ENCODE results near the gene GZMH.
"Not testable (repeated sequence)": the region's sequence is repeated elsewhere in the genome, so short reads cannot be mapped to it uniquely, and the experiment has no call there.

GRCh38 chr14:24648361-24648760 is 38.9 kb upstream of the GZMH start:
- TF ChIP-seq, protein P1, sequence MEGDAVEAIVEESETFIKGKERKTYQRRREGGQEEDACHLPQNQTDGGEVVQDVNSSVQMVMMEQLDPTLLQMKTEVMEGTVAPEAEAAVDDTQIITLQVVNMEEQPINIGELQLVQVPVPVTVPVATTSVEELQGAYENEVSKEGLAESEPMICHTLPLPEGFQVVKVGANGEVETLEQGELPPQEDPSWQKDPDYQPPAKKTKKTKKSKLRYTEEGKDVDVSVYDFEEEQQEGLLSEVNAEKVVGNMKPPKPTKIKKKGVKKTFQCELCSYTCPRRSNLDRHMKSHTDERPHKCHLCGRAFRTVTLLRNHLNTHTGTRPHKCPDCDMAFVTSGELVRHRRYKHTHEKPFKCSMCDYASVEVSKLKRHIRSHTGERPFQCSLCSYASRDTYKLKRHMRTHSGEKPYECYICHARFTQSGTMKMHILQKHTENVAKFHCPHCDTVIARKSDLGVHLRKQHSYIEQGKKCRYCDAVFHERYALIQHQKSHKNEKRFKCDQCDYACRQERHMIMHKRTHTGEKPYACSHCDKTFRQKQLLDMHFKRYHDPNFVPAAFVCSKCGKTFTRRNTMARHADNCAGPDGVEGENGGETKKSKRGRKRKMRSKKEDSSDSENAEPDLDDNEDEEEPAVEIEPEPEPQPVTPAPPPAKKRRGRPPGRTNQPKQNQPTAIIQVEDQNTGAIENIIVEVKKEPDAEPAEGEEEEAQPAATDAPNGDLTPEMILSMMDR (IDR thresholded peaks at IDR 0.05): not testable (repeated sequence)
- not testable (repeated sequence) for TF ChIP-seq EZH2 (IDR thresholded peaks at IDR 0.05; ENCODE audit: borderline replicate concordance, insufficient read depth, low read depth, low read length, poor library complexity, severe bottlenecking)
